ENCODE measurements around the gene WNT3A.

The WNT3A gene

GRCh38 chr1:228066891-228067654 is 60.3 kb downstream of the WNT3A start:
- no peak for DNase-seq (ENCODE audit: low read depth in 2 of 2, low spot score in 1 of 2)

DNA sequence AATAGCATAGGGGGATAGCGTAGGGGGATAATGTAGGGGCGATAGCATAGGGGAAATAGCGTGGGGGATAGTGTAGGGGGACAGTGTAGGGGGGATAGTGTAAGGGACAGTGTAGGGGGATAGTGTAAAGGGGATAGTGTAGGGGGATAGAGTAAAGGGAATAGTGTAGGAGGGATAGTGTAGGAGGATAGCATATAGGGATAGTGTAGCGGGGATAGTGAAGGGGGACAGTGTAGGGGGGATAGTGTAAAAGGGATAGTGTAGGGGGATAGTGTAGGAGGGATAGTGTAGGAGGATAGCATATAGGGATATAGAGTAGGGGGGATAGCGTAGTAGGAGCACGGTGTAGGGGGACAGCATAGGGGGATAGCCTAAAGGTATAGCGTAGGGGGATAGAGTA is 61.6 kb downstream of the WNT3A start:
- no peak for DNase-seq (ENCODE audit: low read depth in 2 of 2, low spot score in 1 of 2)

DNA sequence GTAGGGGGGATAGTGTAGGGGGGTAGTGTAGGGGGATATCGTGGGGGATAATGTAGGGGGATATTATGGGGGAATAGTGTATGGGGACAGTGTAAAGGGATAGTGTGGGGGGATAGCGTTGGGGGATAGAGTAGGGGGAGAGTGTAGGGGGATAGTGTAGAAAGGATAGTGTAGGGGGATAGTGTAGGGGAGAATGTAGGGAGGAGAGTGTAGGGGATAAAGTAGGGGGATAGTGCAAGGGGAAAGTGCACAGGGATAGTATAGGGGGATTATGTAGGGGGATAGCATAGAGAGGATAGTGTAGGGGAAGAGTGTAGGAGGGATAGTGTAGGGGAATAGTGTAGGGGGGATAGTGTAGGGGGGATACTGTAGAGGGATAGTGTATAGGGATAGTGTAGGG is 63.4 kb downstream of the WNT3A start:
- DNase-seq (ENCODE audit: low read depth in 2 of 2, low spot score in 1 of 2), result no peak

DNA sequence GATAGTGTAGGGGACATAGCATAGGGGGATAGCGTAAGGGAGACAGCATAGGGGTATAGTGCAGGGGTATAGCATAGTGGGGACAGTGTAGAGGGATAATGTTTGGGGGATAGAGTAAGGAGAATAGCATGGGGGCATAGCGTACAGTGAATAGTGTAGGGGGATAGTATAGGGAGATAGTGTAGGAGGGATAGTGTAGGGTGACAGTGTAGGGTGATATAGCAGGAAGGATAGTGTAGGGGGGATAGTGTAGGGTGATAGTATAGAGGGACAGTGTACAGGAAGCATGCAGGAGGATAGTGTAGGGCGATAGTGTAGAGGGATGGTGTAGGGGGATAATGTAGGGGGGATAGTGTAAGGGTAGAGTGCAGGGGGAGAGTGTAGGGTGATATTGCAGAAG is 64.1 kb downstream of the WNT3A start:
- DNase-seq (ENCODE audit: low read depth in 2 of 2, low spot score in 1 of 2), result no peak

DNA sequence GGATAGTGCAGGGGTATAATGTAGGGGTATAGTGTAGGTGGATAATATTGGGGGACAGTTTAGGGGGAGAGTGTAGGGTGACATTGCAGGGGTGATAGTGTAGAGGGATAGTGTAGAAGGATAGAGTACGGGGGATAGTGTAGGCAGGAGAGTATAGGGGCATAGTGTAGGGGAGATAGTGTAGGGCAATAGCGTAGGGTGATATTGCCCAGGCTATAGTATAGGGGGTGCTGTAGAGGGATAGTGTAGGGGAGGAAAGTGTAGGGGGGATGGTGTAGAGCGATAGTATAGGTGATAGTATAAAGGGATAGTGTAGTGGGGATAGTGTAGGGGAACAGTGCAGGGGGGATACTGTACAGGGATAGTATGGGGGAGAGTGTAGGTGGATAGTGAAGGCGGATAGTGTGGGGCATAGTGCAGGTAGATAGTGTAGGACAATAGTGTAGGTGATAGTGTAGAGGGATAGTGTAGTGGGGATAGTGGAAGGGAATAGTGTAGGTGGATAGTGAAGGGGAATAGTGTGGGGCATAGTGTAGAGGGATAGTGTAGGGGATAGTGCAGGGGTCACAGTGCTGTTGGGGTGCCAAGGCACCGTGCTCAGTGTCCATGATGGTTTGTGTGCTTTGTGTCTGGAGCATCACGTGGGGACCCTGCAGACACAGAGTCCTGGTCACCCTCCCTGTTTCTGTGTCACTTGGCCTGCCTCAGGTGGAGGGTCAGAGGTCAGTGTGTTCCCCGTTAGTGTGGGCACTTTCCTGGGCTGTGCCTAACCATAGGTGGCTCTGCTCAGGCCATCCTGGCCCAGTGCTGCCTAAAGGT is 65.2 kb downstream of the WNT3A start:
- no peak for DNase-seq (ENCODE audit: low read depth in 2 of 2, low spot score in 1 of 2)

- DNase-seq (ENCODE audit: low read depth in 2 of 2, low spot score in 1 of 2), result no peak
Measured at GRCh38 chr1:228072658-228073043, 65.9 kb downstream of the WNT3A start.

DNA sequence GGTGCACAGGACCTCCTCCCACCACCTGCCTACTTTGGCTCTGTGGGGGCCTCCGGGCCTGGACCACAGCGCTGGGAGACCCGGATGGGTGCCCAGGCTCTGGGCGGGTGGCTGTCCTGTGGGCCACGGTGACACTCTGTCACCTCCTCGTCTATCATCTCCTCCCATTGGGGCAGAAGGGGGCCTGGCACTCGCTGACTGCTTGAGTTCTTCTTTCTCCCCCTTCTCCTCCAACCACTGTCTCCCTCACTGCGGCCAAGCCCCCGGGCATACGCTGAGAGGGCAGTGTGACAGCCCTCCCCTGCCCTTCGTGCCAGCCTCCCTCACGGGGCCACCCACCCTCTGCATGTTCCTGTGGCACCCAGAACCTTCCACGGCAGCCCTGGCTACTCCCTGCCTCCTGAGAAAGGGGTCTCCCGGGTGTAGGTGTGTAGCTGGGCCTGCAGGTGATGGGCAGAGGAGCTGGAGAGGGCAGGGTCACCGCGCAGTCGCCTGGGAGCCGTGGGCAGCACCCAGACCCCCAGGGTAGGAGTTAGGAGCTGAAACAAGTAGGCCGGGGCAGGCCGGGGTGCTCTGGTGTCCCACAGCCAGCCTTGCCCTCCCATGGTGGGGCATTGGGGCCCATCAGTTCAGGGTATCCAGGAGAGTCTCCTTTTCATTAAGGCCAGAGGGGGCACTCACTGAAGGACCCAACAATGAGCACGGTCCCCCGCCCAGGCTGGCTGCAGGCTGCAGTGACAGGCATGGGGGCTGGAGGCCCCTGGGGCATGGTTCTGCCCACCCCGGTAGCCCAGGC is 66.5 kb downstream of the WNT3A start:
- DNase-seq (ENCODE audit: low read depth in 2 of 2, low spot score in 1 of 2), result no peak

GRCh38 chr1:228073857-228074545 is 67.2 kb downstream of the WNT3A start:
- no peak for DNase-seq (ENCODE audit: low read depth in 2 of 2, low spot score in 1 of 2)

DNA sequence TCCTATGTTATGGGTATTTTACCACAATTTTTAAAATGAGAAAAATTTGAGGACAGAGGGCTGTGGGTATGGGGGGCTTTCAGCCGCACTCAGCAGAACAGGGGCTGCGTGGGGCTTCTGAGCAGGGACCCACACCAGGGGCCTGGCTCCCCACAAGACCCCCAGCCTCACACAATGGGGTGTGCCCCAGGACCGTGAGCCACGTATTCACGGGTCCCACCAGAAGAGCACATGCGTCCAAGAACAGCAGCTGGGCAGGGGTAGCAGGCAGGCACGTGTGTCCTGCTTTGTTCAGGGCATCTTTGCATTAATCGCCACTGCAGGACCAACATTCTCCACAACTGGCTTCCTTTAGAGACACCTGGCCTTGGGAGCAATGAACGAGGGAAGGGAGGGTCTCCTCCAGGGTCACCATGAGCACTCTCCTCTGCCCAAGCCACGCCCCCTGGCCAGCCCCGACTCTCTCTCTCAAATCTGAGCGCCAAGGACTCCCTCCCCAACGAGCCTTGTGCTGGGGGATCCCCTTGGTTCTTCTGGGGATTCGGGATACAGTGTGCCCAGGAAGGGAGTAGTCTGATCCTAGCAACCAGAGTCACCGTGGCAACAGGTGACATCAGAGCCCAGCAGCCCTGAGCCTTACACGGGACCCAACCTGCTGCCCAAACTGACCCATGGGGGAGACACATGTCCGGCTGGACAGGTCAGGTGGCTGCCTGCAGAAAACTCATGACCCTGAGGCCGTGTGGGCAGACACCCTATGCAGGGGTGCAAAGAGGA is 68.3 kb downstream of the WNT3A start:
- no peak for DNase-seq (ENCODE audit: low read depth in 2 of 2, low spot score in 1 of 2)

DNA sequence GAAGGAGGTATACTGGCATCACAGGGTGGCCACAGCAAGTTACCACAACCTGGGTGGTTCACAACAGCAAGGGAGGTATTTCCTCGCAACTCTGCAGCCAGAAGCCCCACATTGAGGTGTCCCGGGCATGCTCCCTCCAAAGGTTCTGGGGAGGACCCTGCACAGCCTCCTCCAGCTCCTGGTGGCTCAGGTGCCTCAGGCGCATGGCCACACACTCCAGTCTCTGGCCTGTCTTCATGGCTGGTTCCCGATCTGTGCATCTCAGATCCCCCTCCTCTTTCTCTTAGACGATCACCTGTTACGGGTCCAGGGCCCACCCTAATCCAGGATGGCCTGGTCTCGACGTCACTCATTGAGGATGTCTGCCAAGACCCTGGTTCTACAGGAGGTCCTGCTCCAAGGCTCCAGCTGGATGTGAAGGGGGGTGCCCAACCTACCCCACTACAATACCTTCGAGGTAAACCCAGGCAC is 69.0 kb downstream of the WNT3A start:
- no peak for DNase-seq (ENCODE audit: low read depth in 2 of 2, low spot score in 1 of 2)

GRCh38 chr1:228076796-228077430 is 70.1 kb downstream of the WNT3A start:
- no peak for DNase-seq (ENCODE audit: low read depth in 2 of 2, low spot score in 1 of 2)

GRCh38 chr1:228077565-228078330 is 71.0 kb downstream of the WNT3A start:
- no peak for DNase-seq (ENCODE audit: low read depth in 2 of 2, low spot score in 1 of 2)

- DNase-seq (ENCODE audit: low read depth in 2 of 2, low spot score in 1 of 2), result no peak
Measured at GRCh38 chr1:228079013-228079412, 72.2 kb downstream of the WNT3A start.

- DNase-seq (ENCODE audit: low read depth in 2 of 2, low spot score in 1 of 2), result no peak
Measured at GRCh38 chr1:228079601-228080263, 72.9 kb downstream of the WNT3A start.

DNA sequence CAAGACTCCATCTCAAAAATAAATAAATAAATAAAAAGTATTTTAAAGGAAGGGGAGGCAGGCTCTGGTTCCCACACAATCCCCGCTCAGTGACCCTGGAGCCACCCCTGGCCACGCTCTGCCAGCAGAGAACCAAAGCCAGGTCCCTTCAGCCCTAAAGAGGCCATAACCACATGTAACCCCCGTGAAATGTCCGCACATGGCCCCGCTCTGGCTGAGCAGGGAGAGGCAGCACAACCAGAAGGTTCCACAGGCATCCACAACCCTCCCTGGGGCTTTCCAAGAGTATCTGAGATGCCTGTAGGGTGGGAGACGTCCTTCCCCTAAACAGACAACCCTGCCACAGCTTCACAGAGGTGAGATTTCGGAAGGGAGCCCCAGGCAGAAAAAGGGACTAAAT is 74.3 kb downstream of the WNT3A start:
- no peak for DNase-seq (ENCODE audit: low read depth in 2 of 2, low spot score in 1 of 2)

GRCh38 chr1:228081578-228082213 is 74.9 kb downstream of the WNT3A start:
- DNase-seq (ENCODE audit: low read depth in 2 of 2, low spot score in 1 of 2), result no peak

DNA sequence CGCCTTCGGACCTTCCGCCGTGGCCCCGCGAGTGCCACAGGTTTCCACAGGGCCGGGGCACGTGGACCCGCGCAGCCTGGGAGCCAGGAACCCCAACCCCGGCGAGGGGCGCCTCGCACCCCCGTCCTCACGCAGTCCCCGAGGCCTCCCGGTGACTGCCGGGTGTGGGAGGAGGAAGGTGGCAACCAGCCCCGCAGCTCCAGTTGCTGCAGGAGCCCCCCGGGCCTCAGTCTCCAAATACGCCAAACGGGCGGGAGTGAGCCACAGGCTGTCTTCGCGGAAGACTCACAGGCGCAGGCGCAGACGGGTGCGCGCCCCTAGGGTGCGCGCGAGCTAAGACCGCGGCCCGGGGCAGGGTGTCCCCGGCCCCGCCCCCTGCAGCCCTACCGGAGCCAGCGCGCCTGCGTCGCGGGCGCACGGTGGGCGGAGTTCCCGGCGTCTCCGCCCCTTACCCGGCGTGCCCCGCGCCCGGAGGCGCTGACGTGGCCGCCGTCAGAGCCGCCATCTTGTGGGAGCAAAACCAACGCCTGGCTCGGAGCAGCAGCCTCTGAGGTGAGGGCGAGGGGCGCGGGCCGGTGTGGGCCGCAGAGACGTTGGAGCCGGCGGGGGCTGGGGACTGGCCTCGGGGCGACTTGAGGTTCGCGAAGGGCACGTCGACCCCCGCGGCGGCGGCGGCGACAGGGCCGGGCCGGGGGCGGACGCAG is 75.6 kb downstream of the WNT3A start, which contains the start of gene ARF1:
Gene ARF1 (plus strand): TSS at position 495 of the 704 bp plus-strand sequence. CDS start 14,407 bp downstream, outside the sequence.
- peak; percentile 79 to 85 for DNase-seq (ENCODE audit: low read depth in 2 of 2, low spot score in 1 of 2)

Data from stimulated activated CD8-positive, alpha-beta memory T cell treated with anti-CD3 and anti-CD28 coated beads, Interleukin-4, amount 100 ng/mL, for 4 hours (primary cell).